ENCODE results near the gene VTI1A. TPM values are rescaled to one million over a fixed set of nuclear protein-coding genes. Genes with fewer than 3 reads are reported as not detected.

The VTI1A gene
- total RNA-seq, 1 experiment from 2014 or later, result 22.0 TPM

- Histone ChIP-seq H4K91ac (ENCODE audit: insufficient read length, low read depth, low read length) (no peak overlapping the region), H3K4me2 (ENCODE audit: insufficient read depth, insufficient read length, low read length) (no peak overlapping the region)
- H3K9me3 Mint-ChIP-seq, result no peaks in the 10 kb centered on the region
Observed at GRCh38 chr10:112815269-112816032, 368.4 kb downstream of the VTI1A start.

More at GRCh38 chr10:112815269-112816032, 368.4 kb downstream of the VTI1A start:
- Histone ChIP-seq H3K27me3 (ENCODE audit: insufficient read depth, low read length) (no peaks in the 10 kb centered on the region; the same call in 1 of the 2 replicates), H2BK15ac (ENCODE audit: low read depth, low read length) (no peak overlapping the region), H4K20me1 (ENCODE audit: control insufficient read depth, insufficient read depth, insufficient read length) (no peaks in the 10 kb centered on the region), H4K5ac (ENCODE audit: insufficient read length, low read depth, low read length) (no peak overlapping the region), H3T11ph (ENCODE audit: low read length) (no peak overlapping the region), H3K14ac (ENCODE audit: insufficient read depth, low read length) (no peak overlapping the region), H3K23me2 (ENCODE audit: insufficient read length, low read depth, low read length, poor library complexity, severe bottlenecking) (no peaks in the 10 kb centered on the region), H3K9ac (ENCODE audit: extremely low read depth, insufficient read length, low read length) (no peak overlapping the region), H2BK20ac (ENCODE audit: low read depth, low read length, poor library complexity, severe bottlenecking) (no peak overlapping the region), H3K79me1 (ENCODE audit: insufficient read depth, low read depth, low read length, poor library complexity, severe bottlenecking) (no peaks in the 10 kb centered on the region), H2BK120ac (ENCODE audit: low read depth, low read length, poor library complexity, severe bottlenecking) (no peak overlapping the region), H3K27ac (ENCODE audit: insufficient read length, low read depth, low read length) (no peak overlapping the region), H2BK12ac (ENCODE audit: insufficient read length, low read depth, low read length) (no peak overlapping the region), H3K4me1 (ENCODE audit: insufficient read depth, low read length) (peaks cover 14% of the 10 kb centered on the region), H3K18ac (ENCODE audit: insufficient read length, low read depth, low read length) (no peak overlapping the region), H2AFZ (ENCODE audit: low read length) (no peak overlapping the region), H2AK5ac (ENCODE audit: insufficient read length, low read length) (no peak overlapping the region), H3K56ac (ENCODE audit: insufficient read length, low read depth, low read length) (no peak overlapping the region), H3K23ac (ENCODE audit: insufficient read length, low read depth, low read length) (no peak overlapping the region), H3K9me3 (ENCODE audit: control insufficient read depth, low read depth, low read length) (no peaks in the 10 kb centered on the region), H2BK5ac (ENCODE audit: insufficient read length, low read length) (no peak overlapping the region), H4K8ac (replicated peaks; ENCODE audit: insufficient read length, low read depth, low read length) (no peak overlapping the region), H3K79me2 (ENCODE audit: insufficient read depth, low read length) (no peaks in the 10 kb centered on the region), H3K4ac (ENCODE audit: low read depth, low read length) (no peak overlapping the region)
- Mint-ChIP-seq H3K36me3 (ENCODE audit: insufficient read depth in 1 of 3, low read depth in 3 of 3) (peaks cover 0 to 3% (median 0%) of the 10 kb centered on the region in 3 experiments; a peak in 4 of 7 replicates), H3K27ac (0 out of 7 replicates have a peak overlapping the region, but pooled peaks of 1 of the 3 experiments have one; percentile 44), H3K4me3 (no peak overlapping the region), H3K27me3 (ENCODE audit: low read depth) (peaks cover 9% of the 10 kb centered on the region), H3K4me1 (peaks cover 72 to 75% of the 10 kb centered on the region in 2 experiments)
- WGBS (ENCODE audit: extremely low coverage, insufficient read length, low lambda C conversion rate), result no CpG with 5 or more reads among the region's 16 CpGs
- no peak for DNase-seq
- no peak for TF ChIP-seq CTCF (conservative IDR thresholded peaks at IDR 0.05)

Data from H9 (cell line).